ENCODE data around the gene CADPS. TPM values are rescaled to one million over a fixed set of nuclear protein-coding genes. Genes with fewer than 3 reads are reported as not detected.

CADPS gene
- total RNA-seq, 1 donor from 2014 or later: 149 TPM

DNA sequence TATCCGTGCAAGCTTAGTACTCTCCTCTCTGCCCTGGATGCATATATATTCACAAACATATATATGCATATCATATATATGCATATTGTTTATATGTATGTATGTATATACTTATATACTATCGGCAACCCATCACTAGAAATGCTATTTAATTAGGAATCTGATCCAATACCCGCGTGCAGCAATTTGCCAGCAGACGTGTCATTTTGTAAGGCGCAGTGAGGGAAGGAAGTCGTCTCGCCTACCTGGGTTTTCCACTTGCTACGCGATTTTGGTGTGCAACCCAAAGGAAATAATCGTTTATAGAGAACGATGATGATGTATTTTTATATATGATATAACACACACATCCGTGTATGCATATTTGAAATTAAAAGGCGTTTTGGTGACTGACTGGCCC lies 496.3 kb downstream of the CADPS start:
- H3K9me3 Mint-ChIP-seq (ENCODE audit: low read depth): no peaks in the 10 kb centered on the region
- no peak for DNase-seq (ENCODE audit: low spot score, unreplicated experiment)
- TF ChIP-seq, protein P1, sequence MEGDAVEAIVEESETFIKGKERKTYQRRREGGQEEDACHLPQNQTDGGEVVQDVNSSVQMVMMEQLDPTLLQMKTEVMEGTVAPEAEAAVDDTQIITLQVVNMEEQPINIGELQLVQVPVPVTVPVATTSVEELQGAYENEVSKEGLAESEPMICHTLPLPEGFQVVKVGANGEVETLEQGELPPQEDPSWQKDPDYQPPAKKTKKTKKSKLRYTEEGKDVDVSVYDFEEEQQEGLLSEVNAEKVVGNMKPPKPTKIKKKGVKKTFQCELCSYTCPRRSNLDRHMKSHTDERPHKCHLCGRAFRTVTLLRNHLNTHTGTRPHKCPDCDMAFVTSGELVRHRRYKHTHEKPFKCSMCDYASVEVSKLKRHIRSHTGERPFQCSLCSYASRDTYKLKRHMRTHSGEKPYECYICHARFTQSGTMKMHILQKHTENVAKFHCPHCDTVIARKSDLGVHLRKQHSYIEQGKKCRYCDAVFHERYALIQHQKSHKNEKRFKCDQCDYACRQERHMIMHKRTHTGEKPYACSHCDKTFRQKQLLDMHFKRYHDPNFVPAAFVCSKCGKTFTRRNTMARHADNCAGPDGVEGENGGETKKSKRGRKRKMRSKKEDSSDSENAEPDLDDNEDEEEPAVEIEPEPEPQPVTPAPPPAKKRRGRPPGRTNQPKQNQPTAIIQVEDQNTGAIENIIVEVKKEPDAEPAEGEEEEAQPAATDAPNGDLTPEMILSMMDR (IDR thresholded peaks at IDR 0.05; ENCODE audit: unreplicated experiment): no peak
- peaks cover 98% of the 10 kb centered on the region for H3K27me3 Mint-ChIP-seq
- no peaks in the 10 kb centered on the region for H3K36me3 Mint-ChIP-seq (ENCODE audit: insufficient read depth)
- H3K4me3 Mint-ChIP-seq (ENCODE audit: low read depth): no peak overlapping the region
- H3K4me1 Mint-ChIP-seq (ENCODE audit: low read depth): peaks cover 2% of the 10 kb centered on the region
- H3K27ac Mint-ChIP-seq: no peak overlapping the region

DNA sequence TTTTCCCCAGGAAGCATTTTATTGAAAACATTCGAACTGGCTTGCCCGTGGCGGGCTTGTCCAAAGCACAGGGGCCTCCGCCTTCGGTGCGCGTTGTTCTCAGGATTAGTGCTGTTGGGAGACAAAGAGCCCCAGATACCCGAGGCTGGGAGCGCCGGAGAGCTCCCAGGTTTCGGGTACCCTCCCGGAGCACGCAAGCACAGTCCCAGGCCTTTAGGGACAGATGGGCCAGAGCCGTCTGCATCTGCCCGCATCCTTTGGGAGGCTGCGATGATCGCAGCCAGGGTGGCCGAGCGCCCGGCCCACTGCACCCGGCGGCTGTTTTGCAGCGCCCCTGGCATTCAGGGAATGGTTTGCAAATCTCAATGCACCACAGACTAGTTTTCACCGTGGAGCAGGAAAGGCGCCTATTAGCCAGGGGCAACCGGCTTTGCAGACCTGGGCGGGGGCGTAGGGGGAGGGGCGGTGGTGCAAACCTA lies 496.9 kb downstream of the CADPS start:
- TF ChIP-seq, protein P1 (IDR thresholded peaks at IDR 0.05; ENCODE audit: unreplicated experiment): no peak
- peaks cover 98% of the 10 kb centered on the region for H3K27me3 Mint-ChIP-seq
- H3K27ac Mint-ChIP-seq: no peak overlapping the region
- peaks cover 2% of the 10 kb centered on the region for H3K4me1 Mint-ChIP-seq (ENCODE audit: low read depth)
- no peaks in the 10 kb centered on the region for H3K36me3 Mint-ChIP-seq (ENCODE audit: insufficient read depth)
- no peak for DNase-seq (ENCODE audit: low spot score, unreplicated experiment)
- no peaks in the 10 kb centered on the region for H3K9me3 Mint-ChIP-seq (ENCODE audit: low read depth)
- no peak overlapping the region for H3K4me3 Mint-ChIP-seq (ENCODE audit: low read depth)

GRCh38 chr3:62376906-62377877 lies 498.0 kb downstream of the CADPS start:
- no peak overlapping the region for H3K4me3 Mint-ChIP-seq (ENCODE audit: low read depth)
- no peaks in the 10 kb centered on the region for H3K36me3 Mint-ChIP-seq (ENCODE audit: insufficient read depth)
- no peak overlapping the region for H3K27ac Mint-ChIP-seq
- H3K27me3 Mint-ChIP-seq: peaks cover 98% of the 10 kb centered on the region
- DNase-seq (ENCODE audit: low spot score, unreplicated experiment): no peak
- H3K4me1 Mint-ChIP-seq (ENCODE audit: low read depth): peaks cover 2% of the 10 kb centered on the region
- no peaks in the 10 kb centered on the region for H3K9me3 Mint-ChIP-seq (ENCODE audit: low read depth)
- TF ChIP-seq, protein P1 (IDR thresholded peaks at IDR 0.05; ENCODE audit: unreplicated experiment): no peak

DNA sequence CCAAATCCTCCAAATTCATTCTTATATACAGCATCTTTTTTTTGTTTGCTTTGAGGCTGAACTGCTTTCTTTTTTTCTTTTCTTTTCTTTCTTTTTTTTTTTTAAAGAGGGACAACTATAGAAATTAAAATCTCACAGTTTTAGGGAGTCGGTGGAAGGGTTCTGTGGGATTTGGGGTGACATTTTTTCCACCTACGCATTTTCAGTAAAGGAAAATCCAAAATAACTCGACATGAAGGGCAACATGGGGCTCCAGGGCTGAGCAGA lies 498.8 kb downstream of the CADPS start:
- Mint-ChIP-seq H3K27me3 (peaks cover 97% of the 10 kb centered on the region), H3K9me3 (ENCODE audit: low read depth) (no peaks in the 10 kb centered on the region), H3K4me3 (ENCODE audit: low read depth) (no peak overlapping the region), H3K4me1 (ENCODE audit: low read depth) (peaks cover 2% of the 10 kb centered on the region), H3K27ac (no peak overlapping the region), H3K36me3 (ENCODE audit: insufficient read depth) (no peaks in the 10 kb centered on the region)
- DNase-seq (ENCODE audit: low spot score, unreplicated experiment): no peak
- TF ChIP-seq, protein P1 (IDR thresholded peaks at IDR 0.05; ENCODE audit: unreplicated experiment): no peak

DNA sequence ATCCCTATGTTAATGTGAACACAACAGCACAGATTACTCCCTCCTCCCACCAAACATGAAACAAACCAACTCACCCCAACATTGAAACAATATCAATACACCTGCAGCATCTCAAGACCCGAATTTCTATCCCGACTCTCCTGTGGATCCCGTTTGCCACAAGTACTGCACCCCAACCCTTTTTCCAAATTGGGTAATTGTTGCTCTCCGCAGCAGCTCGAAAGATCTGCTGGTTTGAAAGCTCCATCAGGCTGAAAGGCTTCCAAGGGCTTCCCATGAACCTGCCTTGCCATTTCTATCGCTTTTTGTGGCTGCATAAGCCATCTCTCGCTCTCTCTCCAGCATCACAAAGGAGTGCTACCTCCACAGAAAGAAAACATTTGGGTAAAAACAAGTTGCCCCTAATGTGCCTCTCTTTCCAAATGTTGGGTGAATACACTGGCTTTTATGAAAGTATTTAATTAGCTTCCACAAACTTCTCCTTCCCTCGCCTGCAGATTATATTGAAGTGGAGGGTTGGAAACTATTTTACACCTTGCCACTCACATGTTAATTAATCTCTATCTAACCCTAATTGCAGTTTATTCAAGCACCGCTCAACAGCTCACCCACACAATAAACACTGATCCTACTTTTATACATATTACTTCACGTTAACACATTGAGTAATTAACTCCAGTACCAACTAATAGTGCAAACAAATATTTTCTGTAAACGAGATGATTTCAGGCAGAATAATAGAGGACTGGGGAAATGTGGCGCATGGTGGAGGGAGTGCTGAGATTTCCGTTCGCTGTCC lies 499.4 kb downstream of the CADPS start:
- no peak overlapping the region for H3K4me3 Mint-ChIP-seq (ENCODE audit: low read depth)
- no peak for DNase-seq (ENCODE audit: low spot score, unreplicated experiment)
- H3K27me3 Mint-ChIP-seq: peaks cover 97% of the 10 kb centered on the region
- H3K27ac Mint-ChIP-seq: peak overlapping the region; percentile 13
- peaks cover 2% of the 10 kb centered on the region for H3K4me1 Mint-ChIP-seq (ENCODE audit: low read depth)
- H3K9me3 Mint-ChIP-seq (ENCODE audit: low read depth): no peaks in the 10 kb centered on the region
- TF ChIP-seq, protein P1 (IDR thresholded peaks at IDR 0.05; ENCODE audit: unreplicated experiment): no peak
- H3K36me3 Mint-ChIP-seq (ENCODE audit: insufficient read depth): no peaks in the 10 kb centered on the region

All from progenitor cell of endocrine pancreas (in vitro differentiated cells).